K562 (cell line): ENCODE measurements around the gene GPAT3. TPM values are rescaled to one million over a fixed set of nuclear protein-coding genes. Genes with fewer than 3 reads are reported as not detected.

Source experiments
- CBX8 ChIP-seq: fragments of 200-600 bp; sonication (generic); IDR thresholded peaks from 2 replicates; pipeline ENCODE4 v1.6.1; 2012; ENCODE audit warnings: borderline replicate concordance, mixed run types, low read depth, mild to moderate bottlenecking, moderate library complexity, mixed read lengths, low read length, control low read depth, inconsistent platforms; ENCODE audit not compliant: poor library complexity, severe bottlenecking; ENCODE audit errors: extremely low read depth
- EHMT2 ChIP-seq: fragments of 450-650 bp; IDR thresholded peaks from 2 replicates; pipeline ENCODE4 v1.6.1; 2018; ENCODE audit warnings: antibody characterized with exemption
- EP300 ChIP-seq: IDR thresholded peaks from 2 replicates; pipeline ENCODE4 v1.6.1; 2012; ENCODE audit warnings: low read length, improper control_type of control experiment
- FOXA1 ChIP-seq: fragments of 450-650 bp; IDR thresholded peaks from 2 replicates; pipeline ENCODE4 v1.6.1; 2016; ENCODE audit warnings: mild to moderate bottlenecking, borderline replicate concordance
- HDAC8 ChIP-seq: fragments of 450-650 bp; IDR thresholded peaks from 2 replicates; pipeline ENCODE4 v1.6.1; 2016; ENCODE audit warnings: mild to moderate bottlenecking, missing genetic modification characterization, moderate library complexity, missing compliant biosample characterization
- MAFF ChIP-seq: IDR thresholded peaks from 2 replicates; pipeline ENCODE4 v1.6.1; 2012; ENCODE audit warnings: low read length, improper control_type of control experiment
- NFIX ChIP-seq: fragments of 250-450 bp; sonication (Bioruptor Pico); IDR thresholded peaks from 2 replicates; pipeline ENCODE4 v1.4.0; 2020; ENCODE audit warnings: low read depth, mild to moderate bottlenecking, moderate library complexity
- ZNF175 ChIP-seq: fragments of 200-800 bp; sonication (Bioruptor generic); IDR thresholded peaks from 2 replicates; pipeline ENCODE4 v1.6.1; 2016; ENCODE audit warnings: low read depth, mild to moderate bottlenecking, missing genetic modification characterization, missing compliant biosample characterization
- ZNF316 ChIP-seq: fragments of 450-650 bp; IDR thresholded peaks from 2 replicates; pipeline ENCODE4 v1.6.1; 2016
- ZNF436 ChIP-seq: fragments of 250-450, 450-650 bp; sonication (Bioruptor Pico); formaldehyde crosslinking; IDR thresholded peaks from 2 replicates; pipeline ENCODE4 v1.7.0; 2020; ENCODE audit warnings: mild to moderate bottlenecking
- polyA plus RNA-seq, 8 experiments: library from polyadenylated mRNA; depleted of rRNA in 4 of 8; stranded (reverse) in 5 of 8; unstranded in 3 of 8; fragments of >200 nt; fragmentation: Nextera tagmentation in 2 of 8; fragmentation: Illumina TruSeq in 1 of 8; extraction: Ambion mirVana in 2 of 8; extraction: Trizol in 1 of 8; gene quantifications; 2 replicates each; pipeline versions ENCODE4 v1.2.1 to v1.2.3, GENCODE V29; 2011 to 2014; ENCODE audit warnings: inconsistent platforms in 1 of 8, missing spikeins in 1 of 8
- total RNA-seq, 7 experiments: library from RNA; depleted of rRNA in 6 of 7; stranded (reverse); fragments of >200 nt in 6 of 7; fragmentation: Illumina TruSeq in 2 of 7; extraction: Trizol in 2 of 7; gene quantifications; 2 replicates each; pipeline versions ENCODE4 v1.2.1 to v1.2.3, GENCODE V29; 2011 to 2021; ENCODE audit warnings: low replicate concordance in 1 of 7
- TF ChIP-seq, protein P1 (sequence below), 2 experiments: fragments of 450-650 bp; IDR thresholded peaks; 2 replicates each; pipeline ENCODE4 v1.6.1; 2016; ENCODE audit warnings: mild to moderate bottlenecking in 2 of 2, borderline replicate concordance in 1 of 2, low read depth in 1 of 2, moderate library complexity in 1 of 2
- TF ChIP-seq, protein P2 (sequence below): fragments of 450-650 bp; formaldehyde crosslinking; IDR thresholded peaks from 2 replicates; pipeline ENCODE4 v1.4.0; 2020; ENCODE audit warnings: mild to moderate bottlenecking
- TF ChIP-seq, protein P3 (sequence below): fragments of 250-450 bp; sonication (Bioruptor Pico); IDR thresholded peaks from 2 replicates; pipeline ENCODE4 v1.5.0; 2021
- TF ChIP-seq, protein P4 (sequence below): sonication (generic); formaldehyde crosslinking; IDR thresholded peaks from 2 replicates; pipeline ENCODE4 v1.8.1; 2023; ENCODE audit warnings: mild to moderate bottlenecking, missing genetic modification reagents

The GPAT3 gene
- total and polyA plus RNA-seq, 9 of the 15 experiments (the other 6 are each of a cell fraction or from before 2014, with no cell fraction given) = 4.1 to 16.1 (median 13.1) TPM

DNA sequence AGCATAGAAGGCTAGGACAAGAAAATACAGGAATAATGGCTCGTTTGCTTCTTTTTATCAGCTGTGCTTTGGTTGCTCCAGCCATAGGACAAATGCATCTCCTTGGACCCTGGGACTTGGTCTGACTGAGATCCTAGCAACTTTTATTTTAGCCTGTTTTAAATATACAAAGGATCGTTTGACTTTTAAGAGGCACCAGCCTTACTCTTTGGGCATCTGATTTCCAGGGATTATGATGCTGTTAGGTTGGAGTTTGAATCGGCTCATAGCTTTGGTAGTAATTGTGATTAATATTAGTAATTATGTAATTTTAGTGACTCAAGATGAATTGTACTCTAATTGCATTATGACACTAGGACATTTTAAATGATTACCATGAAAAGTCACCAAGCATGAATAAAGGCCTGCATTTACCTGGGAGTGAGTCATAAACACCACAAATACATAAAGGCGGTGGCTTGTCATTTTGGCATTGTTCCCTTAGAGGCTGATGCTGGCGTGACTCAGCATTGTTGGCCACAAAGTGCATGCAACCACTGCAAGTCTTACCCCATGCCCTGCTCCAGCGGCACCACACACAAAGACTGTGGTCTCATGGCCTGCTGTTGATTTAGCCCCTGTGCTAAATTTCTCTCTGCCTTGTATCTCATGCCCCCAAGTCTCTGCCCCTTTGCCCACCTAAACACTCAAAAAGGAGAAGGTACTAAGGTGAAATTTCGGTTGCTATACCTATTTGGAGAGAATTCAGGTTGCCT lies 12.4 kb downstream of the GPAT3 start (continued):
- TF ChIP-seq, protein P1, sequence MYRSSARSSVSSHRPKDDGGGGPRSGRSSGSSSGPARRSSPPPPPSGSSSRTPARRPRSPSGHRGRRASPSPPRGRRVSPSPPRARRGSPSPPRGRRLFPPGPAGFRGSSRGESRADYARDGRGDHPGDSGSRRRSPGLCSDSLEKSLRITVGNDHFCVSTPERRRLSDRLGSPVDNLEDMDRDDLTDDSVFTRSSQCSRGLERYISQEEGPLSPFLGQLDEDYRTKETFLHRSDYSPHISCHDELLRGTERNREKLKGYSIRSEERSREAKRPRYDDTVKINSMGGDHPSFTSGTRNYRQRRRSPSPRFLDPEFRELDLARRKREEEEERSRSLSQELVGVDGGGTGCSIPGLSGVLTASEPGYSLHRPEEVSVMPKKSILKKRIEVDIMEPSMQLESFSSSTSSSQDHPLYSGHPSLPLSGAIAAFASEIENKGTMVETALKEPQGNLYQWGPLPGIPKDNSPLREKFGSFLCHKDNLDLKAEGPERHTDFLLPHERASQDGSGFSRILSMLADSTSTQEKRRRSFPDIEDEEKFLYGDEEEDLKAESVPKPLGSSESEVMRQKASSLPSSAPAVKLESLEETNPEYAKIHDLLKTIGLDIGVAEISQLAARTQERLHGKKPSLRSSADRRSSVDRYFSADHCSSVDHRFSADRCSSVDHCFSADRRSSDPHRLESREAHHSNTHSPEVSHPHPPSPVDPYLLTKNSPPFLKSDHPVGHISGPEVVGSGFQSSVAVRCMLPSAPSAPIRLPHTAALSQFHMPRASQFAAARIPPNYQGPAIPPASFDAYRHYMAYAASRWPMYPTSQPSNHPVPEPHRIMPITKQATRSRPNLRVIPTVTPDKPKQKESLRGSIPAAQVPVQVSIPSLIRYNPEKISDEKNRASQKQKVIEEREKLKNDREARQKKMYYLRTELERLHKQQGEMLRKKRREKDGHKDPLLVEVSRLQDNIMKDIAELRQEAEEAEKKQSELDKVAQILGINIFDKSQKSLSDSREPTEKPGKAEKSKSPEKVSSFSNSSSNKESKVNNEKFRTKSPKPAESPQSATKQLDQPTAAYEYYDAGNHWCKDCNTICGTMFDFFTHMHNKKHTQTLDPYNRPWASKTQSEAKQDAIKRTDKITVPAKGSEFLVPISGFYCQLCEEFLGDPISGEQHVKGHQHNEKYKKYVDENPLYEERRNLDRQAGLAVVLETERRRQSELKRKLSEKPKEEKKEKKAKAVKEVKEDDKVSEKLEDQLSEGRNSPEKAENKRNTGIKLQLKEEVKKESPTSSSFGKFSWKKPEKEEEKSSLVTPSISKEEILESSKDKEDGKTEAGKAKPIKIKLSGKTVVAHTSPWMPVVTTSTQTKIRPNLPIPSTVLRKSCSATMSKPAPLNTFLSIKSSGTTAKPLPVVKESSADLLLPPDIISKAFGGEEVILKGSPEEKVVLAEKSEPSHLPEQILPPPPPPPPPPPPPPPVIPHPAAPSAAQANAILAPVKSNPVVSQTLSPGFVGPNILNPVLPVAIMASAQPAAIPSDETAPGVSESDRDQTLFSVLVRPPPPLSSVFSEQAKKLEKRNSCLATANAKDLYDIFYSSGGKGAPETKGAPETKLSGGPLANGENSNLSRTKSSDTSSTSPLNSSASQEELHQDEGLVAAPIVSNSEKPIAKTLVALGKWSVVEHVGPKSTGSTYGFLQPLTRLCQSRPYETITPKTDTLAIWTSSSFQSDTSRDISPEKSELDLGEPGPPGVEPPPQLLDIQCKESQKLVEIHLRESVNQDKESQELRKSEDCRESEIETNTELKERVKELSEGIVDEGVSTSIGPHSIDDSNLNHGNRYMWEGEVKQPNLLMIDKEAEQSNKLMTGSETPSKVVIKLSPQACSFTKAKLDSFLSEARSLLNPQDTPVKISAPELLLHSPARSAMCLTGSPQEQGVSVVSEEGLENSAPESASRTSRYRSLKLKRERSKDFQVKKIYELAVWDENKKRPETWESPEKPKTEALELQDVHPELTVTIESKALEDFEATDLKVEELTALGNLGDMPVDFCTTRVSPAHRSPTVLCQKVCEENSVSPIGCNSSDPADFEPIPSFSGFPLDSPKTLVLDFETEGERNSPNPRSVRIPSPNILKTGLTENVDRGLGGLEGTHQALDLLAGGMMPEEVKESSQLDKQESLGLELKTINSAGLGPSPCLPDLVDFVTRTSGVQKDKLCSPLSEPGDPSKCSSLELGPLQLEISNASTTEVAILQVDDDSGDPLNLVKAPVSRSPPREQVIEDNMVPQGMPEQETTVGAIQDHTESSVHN (IDR thresholded peaks at IDR 0.05; ENCODE audit: borderline replicate concordance in 1 of 2, low read depth in 1 of 2) = 0 out of 4 replicates have a peak, but pooled peaks of 1 of the 2 experiments have one; percentile 68
- TF ChIP-seq HDAC8 (tag) (no peak), EHMT2 (peak; percentile 77), EP300 (peak; percentile 73; the same call in 1 of the 2 replicates), ZNF316 (peak; percentile 97), ZNF175 (CRISPR knock-in tag) (peak; percentile 65; the same call in 1 of the 2 replicates), FOXA1 (no peak), CBX8 (no peak), MAFF (peak; percentile 98), NFIX (no peak), ZNF436 (CRISPR knock-in tag) (no peak)
- TF ChIP-seq, protein P2, sequence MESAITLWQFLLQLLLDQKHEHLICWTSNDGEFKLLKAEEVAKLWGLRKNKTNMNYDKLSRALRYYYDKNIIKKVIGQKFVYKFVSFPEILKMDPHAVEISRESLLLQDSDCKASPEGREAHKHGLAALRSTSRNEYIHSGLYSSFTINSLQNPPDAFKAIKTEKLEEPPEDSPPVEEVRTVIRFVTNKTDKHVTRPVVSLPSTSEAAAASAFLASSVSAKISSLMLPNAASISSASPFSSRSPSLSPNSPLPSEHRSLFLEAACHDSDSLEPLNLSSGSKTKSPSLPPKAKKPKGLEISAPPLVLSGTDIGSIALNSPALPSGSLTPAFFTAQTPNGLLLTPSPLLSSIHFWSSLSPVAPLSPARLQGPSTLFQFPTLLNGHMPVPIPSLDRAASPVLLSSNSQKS (CRISPR knock-in tag) = no peak
- TF ChIP-seq, protein P3, sequence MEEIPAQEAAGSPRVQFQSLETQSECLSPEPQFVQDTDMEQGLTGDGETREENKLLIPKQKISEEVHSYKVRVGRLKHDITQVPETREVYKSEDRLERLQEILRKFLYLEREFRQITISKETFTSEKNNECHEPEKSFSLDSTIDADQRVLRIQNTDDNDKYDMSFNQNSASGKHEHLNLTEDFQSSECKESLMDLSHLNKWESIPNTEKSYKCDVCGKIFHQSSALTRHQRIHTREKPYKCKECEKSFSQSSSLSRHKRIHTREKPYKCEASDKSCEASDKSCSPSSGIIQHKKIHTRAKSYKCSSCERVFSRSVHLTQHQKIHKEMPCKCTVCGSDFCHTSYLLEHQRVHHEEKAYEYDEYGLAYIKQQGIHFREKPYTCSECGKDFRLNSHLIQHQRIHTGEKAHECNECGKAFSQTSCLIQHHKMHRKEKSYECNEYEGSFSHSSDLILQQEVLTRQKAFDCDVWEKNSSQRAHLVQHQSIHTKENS (CRISPR knock-in tag) = no peak
- TF ChIP-seq, protein P4, sequence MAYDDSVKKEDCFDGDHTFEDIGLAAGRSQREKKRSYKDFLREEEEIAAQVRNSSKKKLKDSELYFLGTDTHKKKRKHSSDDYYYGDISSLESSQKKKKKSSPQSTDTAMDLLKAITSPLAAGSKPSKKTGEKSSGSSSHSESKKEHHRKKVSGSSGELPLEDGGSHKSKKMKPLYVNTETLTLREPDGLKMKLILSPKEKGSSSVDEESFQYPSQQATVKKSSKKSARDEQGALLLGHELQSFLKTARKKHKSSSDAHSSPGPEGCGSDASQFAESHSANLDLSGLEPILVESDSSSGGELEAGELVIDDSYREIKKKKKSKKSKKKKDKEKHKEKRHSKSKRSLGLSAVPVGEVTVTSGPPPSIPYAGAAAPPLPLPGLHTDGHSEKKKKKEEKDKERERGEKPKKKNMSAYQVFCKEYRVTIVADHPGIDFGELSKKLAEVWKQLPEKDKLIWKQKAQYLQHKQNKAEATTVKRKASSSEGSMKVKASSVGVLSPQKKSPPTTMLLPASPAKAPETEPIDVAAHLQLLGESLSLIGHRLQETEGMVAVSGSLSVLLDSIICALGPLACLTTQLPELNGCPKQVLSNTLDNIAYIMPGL = no peak
